AG04449 (cell line): ENCODE results near the gene DPP3.

ENCODE experiments used
- CTCF ChIA-PET: fragments of 350-600 bp; formaldehyde crosslinking; extraction: SDS; loops from one replicate; lab custom pipeline; 2021; ENCODE audit warnings: antibody characterized with exemption; lab: Yijun Ruan, JAX
- POLR2A ChIA-PET: fragments of 400-600, 350-600 bp; formaldehyde crosslinking; extraction: SDS; loops from one replicate; lab custom pipeline; 2020; ENCODE audit warnings: antibody characterized with exemption, inconsistent platforms; lab: Yijun Ruan, JAX
- DNase-seq: peaks from one replicate; pipeline ENCODE4 v3.0.0-alpha.2; 2010; ENCODE audit warnings: low read depth, low spot score
- H3K4me3 ChIP-seq: 2 replicates; pipeline ENCODE4 v1.5.1; 2011; ENCODE audit warnings: low read depth, mild to moderate bottlenecking, control low read depth, low read length
- TF ChIP-seq, protein P1 (sequence below): IDR thresholded peaks from one replicate; pipeline ENCODE4 v1.5.1; 2011; ENCODE audit warnings: mild to moderate bottlenecking, moderate library complexity, low read length, control low read depth, inconsistent platforms; ENCODE audit not compliant: insufficient read depth; ENCODE audit errors: missing control alignments

Gene DPP3

DNA sequence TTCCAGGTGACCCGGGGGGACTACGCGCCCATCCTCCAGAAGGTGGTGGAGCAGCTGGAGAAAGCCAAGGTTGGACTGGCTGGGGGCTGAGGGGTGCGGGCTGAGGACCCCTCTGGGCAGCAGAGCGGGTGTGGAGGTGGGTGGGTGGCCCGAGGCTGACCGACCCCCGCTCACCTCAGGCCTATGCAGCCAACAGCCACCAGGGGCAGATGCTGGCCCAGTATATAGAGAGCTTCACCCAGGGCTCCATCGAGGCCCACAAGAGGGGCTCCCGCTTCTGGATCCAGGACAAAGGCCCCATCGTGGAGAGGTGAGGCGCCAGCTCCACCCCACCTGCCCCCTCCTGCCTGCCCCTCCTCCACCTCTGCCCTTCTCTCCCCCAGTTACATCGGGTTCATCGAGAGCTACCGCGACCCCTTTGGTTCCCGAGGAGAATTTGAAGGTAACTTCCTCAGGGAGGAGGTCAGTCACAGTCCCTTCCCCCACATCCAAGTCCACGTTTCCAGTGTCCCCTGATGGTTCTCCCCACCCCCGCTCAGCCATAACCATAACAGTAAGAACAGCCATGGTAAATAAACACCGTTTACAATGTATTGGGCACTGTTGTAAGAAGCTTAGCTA, 11.2 kb downstream of the DPP3 start:
- POLR2A ChIA-PET, result interaction anchor here (0.6 kb wide), 1 partner anchor 28 kb away, joined by 3 read pairs; no protein-coding TSS in a partner anchor
- CTCF ChIA-PET, result interaction anchor here (0.6 to 1.4 kb wide), 3 partner anchors 12 to 18 kb away, joined by 3 to 5 read pairs (median 4); no protein-coding TSS in a partner anchor

DNA sequence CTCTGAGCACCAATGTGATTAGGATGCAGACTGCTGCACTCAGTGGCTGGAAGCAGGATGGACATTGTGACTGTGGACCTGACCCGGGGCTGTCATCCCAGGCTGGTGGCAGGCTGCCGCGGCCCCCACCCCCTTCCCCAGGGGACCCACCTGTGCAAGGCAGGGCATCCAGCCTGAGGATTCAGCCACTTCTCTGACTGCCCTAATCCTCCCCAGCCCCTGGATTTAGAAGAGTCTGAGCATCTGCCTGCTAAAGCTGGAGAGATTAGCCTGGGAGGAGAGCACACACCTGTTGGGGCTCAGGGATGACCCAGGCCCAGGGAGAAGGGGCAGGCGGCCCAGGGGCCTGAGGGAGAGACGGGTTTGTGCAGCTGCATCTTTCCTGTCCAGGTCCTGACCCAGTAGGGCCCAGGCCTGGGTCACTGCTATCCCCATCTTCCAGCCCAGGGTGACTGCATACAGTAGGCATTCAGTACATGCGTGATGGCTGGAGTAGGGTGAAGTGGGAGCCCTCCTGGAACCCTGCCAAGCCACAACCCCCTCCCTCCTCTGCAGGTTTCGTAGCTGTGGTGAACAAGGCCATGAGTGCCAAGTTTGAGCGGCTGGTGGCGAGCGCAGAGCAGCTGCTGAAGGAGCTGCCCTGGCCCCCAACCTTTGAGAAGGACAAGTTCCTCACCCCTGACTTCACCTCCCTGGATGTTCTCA, 12.1 kb downstream of the DPP3 start:
- ChIA-PET POLR2A (no interaction called here), CTCF (interaction anchor here (0.6 to 1.4 kb wide), 5 partner anchors 10 to 13 kb away, joined by 3 to 5 read pairs (median 3); partner anchors contain the start of gene DPP3)
- TF ChIP-seq, protein P1, sequence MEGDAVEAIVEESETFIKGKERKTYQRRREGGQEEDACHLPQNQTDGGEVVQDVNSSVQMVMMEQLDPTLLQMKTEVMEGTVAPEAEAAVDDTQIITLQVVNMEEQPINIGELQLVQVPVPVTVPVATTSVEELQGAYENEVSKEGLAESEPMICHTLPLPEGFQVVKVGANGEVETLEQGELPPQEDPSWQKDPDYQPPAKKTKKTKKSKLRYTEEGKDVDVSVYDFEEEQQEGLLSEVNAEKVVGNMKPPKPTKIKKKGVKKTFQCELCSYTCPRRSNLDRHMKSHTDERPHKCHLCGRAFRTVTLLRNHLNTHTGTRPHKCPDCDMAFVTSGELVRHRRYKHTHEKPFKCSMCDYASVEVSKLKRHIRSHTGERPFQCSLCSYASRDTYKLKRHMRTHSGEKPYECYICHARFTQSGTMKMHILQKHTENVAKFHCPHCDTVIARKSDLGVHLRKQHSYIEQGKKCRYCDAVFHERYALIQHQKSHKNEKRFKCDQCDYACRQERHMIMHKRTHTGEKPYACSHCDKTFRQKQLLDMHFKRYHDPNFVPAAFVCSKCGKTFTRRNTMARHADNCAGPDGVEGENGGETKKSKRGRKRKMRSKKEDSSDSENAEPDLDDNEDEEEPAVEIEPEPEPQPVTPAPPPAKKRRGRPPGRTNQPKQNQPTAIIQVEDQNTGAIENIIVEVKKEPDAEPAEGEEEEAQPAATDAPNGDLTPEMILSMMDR, result no peak
- H3K4me3 ChIP-seq, result no peak overlapping the region
- no peak for DNase-seq

More for the DNA sequence above, 11.2 kb downstream of the DPP3 start:
- DNase-seq, result no peak
- TF ChIP-seq, protein P1, result peak; percentile 40
- H3K4me3 ChIP-seq, result no peak overlapping the region

DNA sequence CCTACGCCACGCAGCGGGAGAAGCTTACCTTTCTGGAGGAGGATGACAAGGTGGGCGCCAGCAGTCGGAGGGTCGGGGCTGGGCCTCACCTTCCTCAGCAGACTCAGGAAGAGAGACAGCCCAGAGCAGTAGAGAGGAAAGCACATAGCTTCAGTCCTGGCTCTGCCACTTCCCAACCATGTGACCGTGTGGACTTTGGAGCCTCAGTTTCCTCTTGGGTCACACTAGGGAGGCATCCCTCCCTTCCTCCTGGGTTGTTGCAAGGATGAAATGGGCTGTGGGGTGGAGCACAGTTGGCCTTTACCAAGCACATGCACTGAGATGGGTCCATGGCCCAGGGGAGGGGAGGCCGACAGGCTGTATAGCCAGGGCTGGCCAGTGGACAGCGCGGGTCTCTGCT, 12.9 kb downstream of the DPP3 start:
- H3K4me3 ChIP-seq, result no peak overlapping the region
- no peak for DNase-seq
- POLR2A ChIA-PET, result no interaction called here
- TF ChIP-seq, protein P1, result no peak
- CTCF ChIA-PET, result interaction anchor here (1.0 to 1.3 kb wide), 3 partner anchors 11 to 14 kb away, joined by 3 read pairs; partner anchors contain the start of gene DPP3

DNA sequence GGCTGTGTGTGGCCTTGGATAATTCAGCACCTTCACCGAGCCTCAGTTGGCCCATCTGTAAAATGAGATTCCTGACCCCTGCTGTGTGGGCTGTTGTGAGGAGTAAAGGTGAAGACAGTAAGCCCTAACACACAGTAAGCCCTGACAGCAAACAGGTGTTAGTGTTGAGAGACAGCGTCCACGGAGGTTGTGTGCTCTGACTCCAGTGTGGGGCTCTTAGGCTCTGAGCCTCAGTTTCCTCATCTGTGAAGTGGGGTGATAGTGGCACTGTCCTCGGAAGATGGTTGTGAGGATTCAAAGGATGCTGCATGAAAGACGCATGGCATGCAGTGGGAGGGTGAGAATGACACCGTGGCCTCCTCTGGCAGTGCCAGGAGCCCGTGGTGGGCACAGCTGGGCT, 14.2 kb downstream of the DPP3 start:
- TF ChIP-seq, protein P1, result no peak
- POLR2A ChIA-PET, result no interaction called here
- DNase-seq, result no peak
- CTCF ChIA-PET, result no interaction called here
- no peak overlapping the region for H3K4me3 ChIP-seq

DNA sequence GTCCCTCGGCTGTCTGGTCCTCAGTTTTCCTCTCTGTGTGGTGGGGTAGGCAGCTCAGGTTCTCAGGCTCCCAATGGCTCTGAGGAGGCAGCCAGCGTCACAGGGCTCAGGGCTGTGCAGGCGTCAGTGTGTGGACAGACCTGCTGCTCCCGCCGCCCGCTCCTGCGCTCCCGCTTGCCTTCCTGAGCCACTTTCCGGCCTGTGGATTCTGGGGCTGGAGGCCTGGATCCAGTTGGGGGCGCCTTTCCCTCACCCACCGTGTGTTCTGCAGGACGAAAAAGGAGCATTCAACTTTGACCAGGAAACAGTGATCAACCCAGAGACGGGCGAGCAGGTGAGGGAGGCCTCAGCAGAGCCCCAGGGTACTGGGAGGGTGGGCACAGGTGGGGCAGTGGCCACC, 14.7 kb downstream of the DPP3 start:
- ChIA-PET CTCF (no interaction called here), POLR2A (no interaction called here)
- no peak overlapping the region for H3K4me3 ChIP-seq
- TF ChIP-seq, protein P1, result no peak
- no peak for DNase-seq

DNA sequence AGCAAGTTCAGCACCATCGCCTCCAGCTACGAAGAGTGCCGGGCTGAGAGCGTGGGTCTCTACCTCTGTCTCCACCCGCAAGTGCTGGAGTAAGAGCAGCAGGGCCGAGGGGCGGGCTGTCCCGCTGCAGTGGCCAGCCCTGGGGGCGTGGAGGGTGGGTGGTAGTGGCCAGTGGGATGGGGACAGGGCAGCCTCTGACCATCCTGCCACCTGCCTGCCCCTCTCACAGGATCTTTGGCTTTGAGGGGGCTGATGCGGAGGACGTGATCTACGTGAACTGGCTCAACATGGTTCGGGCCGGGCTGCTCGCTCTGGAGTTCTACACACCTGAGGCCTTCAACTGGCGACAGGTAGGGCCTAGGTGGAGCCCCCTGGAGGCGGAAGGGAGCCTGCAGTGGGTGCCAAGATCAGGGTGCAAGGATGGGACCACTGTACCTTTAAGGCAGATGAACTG, 15.2 kb downstream of the DPP3 start:
- ChIA-PET CTCF (no interaction called here), POLR2A (no interaction called here)
- TF ChIP-seq, protein P1, result no peak
- H3K4me3 ChIP-seq, result no peak overlapping the region
- DNase-seq, result no peak
